HFFc6 (cell line): ENCODE data around the gene ZNF563. TPM values are rescaled to one million over a fixed set of nuclear protein-coding genes. Genes with fewer than 3 reads are reported as not detected.

ENCODE experiments used
- DNase-seq: peaks from one replicate; pipeline ENCODE4 v3.0.0-alpha.2; 2018
- H3K27ac Mint-ChIP-seq: 2 replicates; pipeline ENCODE4 v1.8.0; 2020; ENCODE audit warnings: mild to moderate bottlenecking, mixed read lengths
- H3K27me3 Mint-ChIP-seq: 2 replicates; pipeline ENCODE4 v1.8.0; 2021; ENCODE audit warnings: mild to moderate bottlenecking, moderate library complexity, mixed read lengths; ENCODE audit not compliant: insufficient read depth
- H3K36me3 Mint-ChIP-seq: 2 replicates; pipeline ENCODE4 v1.8.0; 2021; ENCODE audit warnings: low read depth, mixed read lengths
- H3K4me1 Mint-ChIP-seq: 2 replicates; pipeline ENCODE4 v1.8.0; 2020; ENCODE audit warnings: low read depth, mixed read lengths
- H3K4me3 Mint-ChIP-seq: 2 replicates; pipeline ENCODE4 v1.8.0; 2020; ENCODE audit warnings: mild to moderate bottlenecking, moderate library complexity, mixed read lengths
- H3K9me3 Mint-ChIP-seq: 2 replicates; pipeline ENCODE4 v1.8.0; 2020; ENCODE audit warnings: mild to moderate bottlenecking, mixed read lengths
- CTCF ChIP-seq: fragments of 200-600 bp; sonication (generic); IDR thresholded peaks from 2 replicates; pipeline ENCODE4 v1.5.0; 2021; ENCODE audit warnings: antibody characterized with exemption, mild to moderate bottlenecking
- long read RNA-seq: library from polyadenylated mRNA; unstranded; transcript quantifications from one replicate; pipeline ENCODE4 v2.0.0, GENCODE V29; 2019
- total RNA-seq, 6 experiments: library from RNA; stranded (reverse); fragmentation: NEBNext Ultra II Directional; extraction: Animal tissue kit (Norgen Biotek cat#: 25700); gene quantifications; 2 replicates in 1 of 6; 3 replicates in 5 of 6; pipeline ENCODE4 v1.2.3, GENCODE V29; 2021

The ZNF563 gene
- total RNA-seq, result 1 to 10 TPM; 1.5 to 2.1 (median 1.8) TPM
- long read RNA-seq, partial matches to known transcripts, result 0 of 1 reads
- long read RNA-seq, other reads (novel, unspliced or antisense), result 1 of 1 reads

DNA sequence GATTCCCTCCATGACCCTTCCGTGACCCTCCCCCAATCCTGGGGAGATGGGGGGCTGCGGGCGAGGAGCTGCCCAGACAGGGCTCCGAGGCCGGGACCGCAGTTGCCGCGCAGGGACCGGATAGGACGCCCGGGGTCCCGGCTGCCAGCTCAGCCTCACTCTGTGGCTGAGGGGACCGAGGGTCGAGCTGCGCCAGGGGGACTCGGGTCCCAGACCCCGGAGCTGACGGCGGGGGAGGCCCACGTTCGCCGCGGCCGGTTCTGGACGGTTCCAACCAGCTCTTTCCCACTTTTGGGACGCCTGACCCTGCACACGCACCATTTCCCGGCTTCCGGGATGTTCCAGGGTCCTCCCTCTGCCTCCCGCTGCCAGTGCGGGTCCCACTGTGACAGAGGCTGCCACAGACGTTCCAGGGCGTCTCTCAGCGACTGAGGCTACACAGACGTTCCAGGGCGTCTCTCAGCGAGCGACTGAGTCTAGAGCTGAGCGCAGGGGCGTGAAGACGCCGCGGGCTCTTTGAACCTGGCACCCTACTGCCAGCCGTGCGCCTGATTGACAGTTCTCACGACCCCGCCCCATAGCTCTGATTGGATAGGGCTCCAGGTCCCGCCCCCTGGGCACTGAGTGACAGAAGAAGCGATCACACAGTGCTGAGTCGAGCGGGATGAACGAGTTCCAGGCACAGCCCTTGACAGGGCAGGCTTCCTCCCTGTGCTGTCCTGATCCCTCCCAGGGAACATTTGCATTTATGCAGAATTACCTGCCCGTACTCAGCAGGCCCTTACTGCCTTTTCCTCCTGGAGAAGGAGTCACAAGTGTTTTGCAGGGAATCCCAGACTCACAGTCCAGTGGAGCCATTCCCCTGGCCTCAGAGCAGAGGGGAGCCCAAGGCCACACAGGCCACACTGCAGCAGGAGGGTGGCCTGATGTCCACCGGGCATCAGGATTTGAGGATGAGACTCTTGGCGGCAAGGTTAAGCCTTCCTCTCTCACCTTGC lies at the start of gene ZNF563:
TSS of gene ZNF563 (minus strand) at position 472 of the 998 bp plus-strand sequence. CDS start at position 321, 151 bp downstream.
- peaks cover 8% of the 10 kb centered on the region; the same call in 1 of the 2 replicates for H3K9me3 Mint-ChIP-seq
- H3K27me3 Mint-ChIP-seq, result no peaks in the 10 kb centered on the region; the same call in 1 of the 2 replicates
- peak; percentile 93 for DNase-seq
- H3K4me3 Mint-ChIP-seq, result peak within 1 kb of the TSS; percentile 98
- peak within 1 kb of the TSS; percentile 98 for H3K27ac Mint-ChIP-seq
- TF ChIP-seq CTCF, result no peak
- peaks cover 4% of the 10 kb centered on the region; the same call in 1 of the 2 replicates for H3K36me3 Mint-ChIP-seq
- H3K4me1 Mint-ChIP-seq, result peaks cover 21% of the 10 kb centered on the region

DNA sequence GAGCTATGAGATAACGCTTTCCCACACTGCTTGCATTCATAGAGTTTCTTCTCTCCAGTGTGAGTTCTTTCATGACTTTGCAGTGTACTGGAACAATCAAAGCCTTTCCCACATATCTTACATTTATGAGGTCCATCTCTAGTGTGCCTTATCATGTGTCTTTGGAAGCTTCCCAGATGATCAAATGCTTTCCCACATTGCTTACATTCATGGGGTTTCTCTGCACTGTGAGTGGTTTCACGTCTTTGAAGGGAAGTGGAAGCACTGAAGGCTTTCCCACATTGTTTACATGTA lies 47.0 kb upstream of the ZNF563 start:
- no peak for TF ChIP-seq CTCF
- no peaks in the 10 kb centered on the region for H3K27me3 Mint-ChIP-seq
- DNase-seq, result no peak
- no peak overlapping the region for H3K27ac Mint-ChIP-seq
- peaks cover 79% of the 10 kb centered on the region for H3K9me3 Mint-ChIP-seq
- H3K4me3 Mint-ChIP-seq, result no peak overlapping the region
- peaks cover 40% of the 10 kb centered on the region for H3K36me3 Mint-ChIP-seq
- H3K4me1 Mint-ChIP-seq, result no peaks in the 10 kb centered on the region

DNA sequence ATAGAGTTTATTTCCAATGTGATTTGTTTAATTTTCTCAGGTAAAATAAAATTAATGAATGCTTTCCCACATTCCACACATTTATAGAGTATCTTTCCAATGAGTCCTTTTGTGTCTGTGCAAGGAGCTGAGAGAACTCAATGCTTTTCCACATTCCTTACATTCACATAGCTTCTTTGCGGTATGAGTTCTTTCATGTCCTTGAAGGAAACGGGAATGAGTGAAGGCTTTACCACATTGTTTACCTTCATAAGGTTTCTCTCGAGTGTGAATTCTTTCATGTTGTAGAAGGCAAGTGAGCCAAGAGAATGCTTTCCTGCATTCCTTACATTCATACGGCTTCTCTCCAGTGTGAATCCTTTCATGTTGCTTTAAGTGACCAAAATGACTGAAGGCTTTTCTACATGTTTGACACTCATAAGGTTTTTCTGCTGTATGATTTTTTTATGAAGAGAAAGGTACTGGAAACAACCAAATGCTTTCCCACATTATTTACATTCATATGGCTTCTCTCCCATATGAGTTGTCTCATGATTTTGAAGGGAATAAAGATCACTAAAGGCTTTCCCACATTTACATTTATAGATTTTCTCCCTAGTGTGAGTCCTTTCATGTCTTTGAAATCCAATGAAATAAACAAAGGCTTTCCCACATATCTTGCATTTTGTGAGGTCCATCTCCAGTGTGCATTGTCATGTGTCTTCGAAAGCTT lies 46.5 kb upstream of the ZNF563 start:
- Mint-ChIP-seq H3K27me3 (no peaks in the 10 kb centered on the region), H3K27ac (no peak overlapping the region), H3K9me3 (peaks cover 78% of the 10 kb centered on the region), H3K36me3 (peaks cover 42% of the 10 kb centered on the region), H3K4me1 (no peaks in the 10 kb centered on the region), H3K4me3 (no peak overlapping the region)
- DNase-seq, result no peak
- no peak for TF ChIP-seq CTCF

GRCh38 chr19:12374026-12374425 lies 40.6 kb upstream of the ZNF563 start:
- Mint-ChIP-seq H3K4me3 (no peak overlapping the region), H3K36me3 (peaks cover 22% of the 10 kb centered on the region), H3K4me1 (no peaks in the 10 kb centered on the region), H3K27ac (no peak overlapping the region), H3K27me3 (no peaks in the 10 kb centered on the region; the same call in none of the 2 replicates), H3K9me3 (peaks cover 48% of the 10 kb centered on the region)
- DNase-seq, result no peak
- TF ChIP-seq CTCF, result no peak

GRCh38 chr19:12365236-12366162 lies 32.1 kb upstream of the ZNF563 start, which contains the start of gene ZNF442:
Gene ZNF442, minus strand, starts transcription at chr19:12365683. Its CDS starts 2,052 bp downstream, at chr19:12363631.
- Mint-ChIP-seq H3K4me3 (peak within 1 kb of the TSS; percentile 96), H3K27me3 (no peaks in the 10 kb centered on the region; the same call in none of the 2 replicates), H3K4me1 (peaks cover 24% of the 10 kb centered on the region), H3K36me3 (peaks cover 30% of the 10 kb centered on the region), H3K27ac (peak within 1 kb of the TSS; percentile 96), H3K9me3 (peaks cover 32% of the 10 kb centered on the region)
- peak; percentile 72 for TF ChIP-seq CTCF
- DNase-seq, result peak; percentile 95
